Amniotic stem cell (primary cell): ENCODE data around the gene TBXAS1.

Experiments
- DNase-seq: peaks from one replicate; lab custom pipeline; 2025; lab: John Stamatoyannopoulos, UW

TBXAS1 gene

DNA sequence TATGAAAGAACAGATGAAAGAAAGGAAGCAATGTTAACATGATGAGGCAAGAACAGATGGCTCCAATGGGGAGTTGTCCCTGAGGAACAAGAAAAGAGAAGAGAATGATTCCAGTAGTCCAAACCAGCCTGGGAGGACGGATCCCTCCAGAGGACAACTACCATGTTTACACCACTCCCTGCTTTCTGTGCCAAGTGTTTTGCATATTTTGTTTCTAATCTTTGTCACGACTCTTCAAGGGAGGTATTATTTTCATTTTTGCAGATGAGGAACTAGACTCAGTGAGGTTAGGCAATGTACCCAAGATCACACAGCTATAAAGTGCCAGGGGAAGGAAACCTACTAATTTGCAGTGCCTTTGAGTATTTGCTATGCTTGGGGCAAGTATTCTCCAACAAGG is 117.5 kb downstream of the TBXAS1 start:
- no peak for DNase-seq

DNA sequence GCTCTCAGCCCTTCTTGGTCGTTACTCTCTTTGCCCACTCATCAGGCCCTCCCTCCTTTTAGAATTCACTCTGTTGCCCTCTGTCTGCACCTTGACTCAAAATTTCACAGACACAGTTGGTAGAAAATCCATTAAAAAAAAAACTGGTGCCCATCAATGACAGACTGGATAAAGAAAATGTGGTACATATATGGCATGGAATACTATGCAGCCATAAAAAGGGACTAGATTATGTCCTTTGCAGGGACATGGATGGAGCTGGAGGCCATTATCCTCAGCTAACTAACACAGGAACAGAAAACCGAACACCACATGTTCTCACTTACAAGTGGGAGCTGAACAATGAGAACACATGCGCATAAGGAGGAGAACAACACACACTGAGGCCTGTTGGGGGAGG is 118.0 kb downstream of the TBXAS1 start:
- DNase-seq: no peak

DNA sequence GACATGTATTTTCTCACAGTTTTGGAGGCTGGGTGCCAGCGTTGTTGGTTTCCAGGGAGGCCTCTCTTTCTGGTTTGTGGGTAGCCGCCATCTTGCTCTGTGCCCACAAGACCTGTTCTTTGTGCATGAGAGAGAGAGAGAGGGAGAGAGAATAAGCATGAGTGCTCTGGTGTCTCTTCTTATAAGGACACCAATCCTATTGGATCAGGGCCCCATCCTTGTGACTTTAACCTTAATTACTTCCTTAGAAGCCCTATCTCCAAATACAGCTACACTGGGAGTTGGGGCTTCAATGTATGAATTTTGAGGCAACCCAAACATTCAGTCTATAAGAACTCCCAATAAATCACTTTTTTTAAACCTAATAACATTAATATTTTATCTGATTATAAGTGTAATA is 119.1 kb downstream of the TBXAS1 start:
- DNase-seq: no peak

DNA sequence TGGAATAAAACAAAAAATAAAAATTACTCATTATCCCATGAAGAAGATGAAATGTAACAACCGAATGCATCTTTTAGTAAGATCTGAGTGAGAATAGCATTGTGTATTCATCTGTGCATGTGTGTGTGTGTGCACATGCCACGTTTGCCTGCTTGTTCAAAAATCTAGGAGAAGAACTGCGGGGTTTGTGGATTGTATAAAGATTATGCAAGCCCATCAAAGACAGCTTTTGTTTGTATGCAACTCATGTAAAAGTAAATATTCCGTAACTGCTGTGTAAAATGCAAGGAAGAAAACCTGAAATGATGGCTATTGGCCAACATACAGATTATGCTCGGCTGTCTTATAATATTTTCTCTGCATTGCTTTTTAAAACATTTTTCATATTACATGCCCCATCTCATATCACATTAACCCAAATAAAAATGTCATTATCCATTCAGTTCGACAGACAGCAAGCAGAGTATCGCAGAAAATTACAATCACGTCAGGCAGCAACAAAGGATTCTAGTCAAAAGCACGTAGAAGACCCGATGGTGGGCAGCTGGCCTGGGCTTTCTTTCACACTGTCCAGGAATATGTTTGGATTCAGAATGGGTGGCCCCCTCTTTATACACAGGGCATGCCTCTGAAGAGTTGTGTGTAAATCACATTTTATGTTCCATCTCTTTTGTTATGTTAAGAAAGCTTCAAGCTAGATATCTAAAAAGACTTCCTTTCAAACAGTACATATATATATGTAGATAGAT is 119.7 kb downstream of the TBXAS1 start:
- no peak for DNase-seq

DNA sequence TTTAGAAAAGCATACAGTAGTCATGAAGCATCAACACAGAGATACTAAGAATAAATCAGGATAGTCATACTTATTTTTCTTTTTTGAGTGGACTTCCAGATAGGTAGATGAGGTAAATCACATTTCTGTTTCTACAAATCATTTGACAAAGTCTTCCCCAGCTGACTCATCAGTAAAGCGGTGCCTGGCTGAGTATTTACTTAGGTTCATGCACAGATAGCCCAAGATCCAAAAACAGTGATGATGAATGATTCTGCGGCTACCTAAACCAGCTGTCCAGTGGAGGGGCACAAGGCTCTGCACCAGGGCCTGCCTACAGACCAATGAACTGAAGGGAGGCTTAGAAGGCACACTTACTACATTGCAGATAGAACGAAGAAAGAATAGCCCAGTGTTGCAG is 120.6 kb downstream of the TBXAS1 start:
- no peak for DNase-seq

DNA sequence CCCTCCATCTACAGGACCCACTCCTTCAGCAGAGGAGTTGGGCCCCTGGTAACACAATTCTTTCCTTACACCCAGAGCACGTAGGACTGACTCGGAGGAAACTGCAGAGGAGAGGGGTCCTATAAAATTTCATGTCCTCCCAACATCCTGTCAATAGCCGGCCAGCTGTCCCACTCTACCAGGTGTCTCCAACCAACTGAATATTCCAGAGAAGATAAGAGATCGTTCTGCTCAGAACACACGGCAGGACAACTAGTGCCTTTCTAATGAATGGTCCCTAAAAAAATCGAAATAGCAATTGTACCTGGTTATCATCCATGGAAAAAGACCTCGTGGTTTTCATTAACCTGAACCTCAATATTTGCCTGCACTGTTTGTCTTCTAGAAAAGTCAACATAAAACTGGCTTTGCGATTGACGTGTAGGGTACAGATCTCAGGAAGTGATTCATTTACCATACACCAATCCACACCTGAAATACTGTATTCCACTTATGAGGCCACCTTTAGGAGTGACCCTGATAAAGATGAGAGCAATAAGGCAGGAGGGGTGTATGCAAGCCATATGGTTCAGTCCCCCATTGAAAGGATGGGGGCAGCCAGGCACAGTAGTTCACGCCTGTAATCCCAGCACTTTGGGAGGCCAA is 121.9 kb downstream of the TBXAS1 start:
- no peak for DNase-seq

DNA sequence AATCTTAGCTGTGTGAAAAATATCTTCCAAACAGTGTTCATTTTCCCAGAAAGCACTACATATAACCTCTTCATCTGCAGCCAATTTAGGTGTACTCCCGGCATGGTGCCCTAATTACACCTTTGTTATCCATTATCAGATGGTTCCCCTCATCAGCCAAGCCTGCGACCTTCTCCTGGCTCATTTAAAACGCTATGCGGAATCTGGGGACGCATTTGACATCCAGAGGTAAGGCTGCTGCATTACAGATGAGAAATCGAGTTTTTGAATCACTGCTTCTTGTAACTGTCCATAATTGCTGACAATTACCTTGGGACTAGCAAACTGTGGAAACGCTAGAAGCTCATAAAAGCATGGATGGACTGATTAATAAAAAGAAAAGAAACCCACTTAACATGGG is 124.2 kb downstream of the TBXAS1 start:
- DNase-seq: no peak

DNA sequence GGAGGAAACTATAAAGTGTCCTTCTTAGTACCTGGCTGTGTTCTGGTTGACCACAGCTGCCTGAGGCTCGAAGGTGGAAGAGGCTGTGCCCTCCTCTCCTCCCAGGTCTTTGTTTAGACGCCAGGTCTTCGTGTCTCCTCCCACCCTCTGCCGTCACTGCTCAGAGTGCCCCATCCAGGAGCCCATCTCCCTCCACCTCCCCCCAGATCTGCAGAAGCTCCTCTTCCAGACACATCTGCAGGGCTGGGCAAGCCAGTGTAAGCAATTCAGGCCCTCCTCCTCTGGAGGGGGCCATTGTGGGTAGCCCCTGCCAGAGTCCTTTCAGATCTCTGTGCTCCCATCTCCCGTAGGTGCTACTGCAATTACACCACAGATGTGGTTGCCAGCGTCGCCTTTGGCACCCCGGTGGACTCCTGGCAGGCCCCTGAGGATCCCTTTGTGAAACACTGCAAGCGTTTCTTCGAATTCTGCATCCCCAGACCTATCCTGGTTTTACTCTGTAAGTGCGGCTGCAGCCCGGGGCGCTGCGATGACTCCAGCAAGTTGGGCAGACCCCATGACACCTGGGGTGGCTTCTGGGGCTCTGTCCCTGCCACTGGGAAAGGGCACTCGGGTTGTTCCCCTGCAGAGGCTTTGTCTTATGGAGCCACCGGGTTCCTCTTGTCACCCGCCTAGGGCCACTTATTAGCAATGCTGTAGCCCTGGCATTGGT is 126.2 kb downstream of the TBXAS1 start:
- no peak for DNase-seq

DNA sequence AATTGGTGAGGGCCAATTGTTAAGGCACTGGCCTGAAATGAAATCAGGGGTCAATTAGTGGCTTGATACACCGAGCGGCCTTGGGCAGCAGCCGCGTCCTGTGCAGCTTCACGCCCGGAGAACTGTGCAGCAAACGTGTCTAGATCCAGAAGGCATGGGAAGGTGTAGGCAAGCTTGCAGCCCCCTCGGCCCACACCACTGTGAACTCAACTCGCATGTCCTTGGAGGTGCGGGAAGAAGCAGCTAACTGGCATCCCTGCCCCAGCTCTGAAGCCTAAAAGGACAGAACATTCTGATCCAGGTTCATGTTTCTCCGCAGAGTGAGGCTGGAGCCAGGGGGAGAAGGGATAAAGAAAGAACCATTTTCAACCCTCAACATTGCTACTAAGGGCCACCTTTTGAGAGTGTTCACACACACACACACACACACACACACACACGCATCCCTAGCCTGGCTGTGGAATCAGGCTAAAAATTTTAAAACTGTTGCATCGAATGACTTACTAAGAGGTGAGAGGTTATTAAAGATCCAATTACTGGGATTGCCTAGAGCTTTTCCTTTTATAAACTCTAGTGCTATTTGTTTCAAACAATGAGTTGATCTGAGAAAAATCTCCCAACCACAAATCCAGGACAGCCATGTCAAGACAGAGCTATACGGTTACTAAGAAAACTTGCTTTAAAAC is 129.7 kb downstream of the TBXAS1 start:
- no peak for DNase-seq

DNA sequence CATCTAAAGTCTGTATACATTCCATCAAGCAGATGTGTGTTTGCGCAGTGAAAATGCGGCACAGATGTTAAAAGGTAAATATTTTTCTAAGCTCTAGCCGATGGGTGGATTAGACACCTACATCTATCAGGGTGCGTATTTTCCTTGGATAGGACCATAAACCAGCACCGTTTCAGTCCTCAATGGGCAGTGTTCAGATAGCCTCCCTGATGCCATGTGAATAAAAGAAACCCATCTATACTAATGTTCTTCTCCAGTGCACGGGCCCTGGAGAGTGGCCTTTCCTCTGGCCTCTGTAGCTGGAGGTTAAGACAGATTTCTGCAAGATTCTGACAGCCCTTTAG is 130.2 kb downstream of the TBXAS1 start:
- DNase-seq: no peak

DNA sequence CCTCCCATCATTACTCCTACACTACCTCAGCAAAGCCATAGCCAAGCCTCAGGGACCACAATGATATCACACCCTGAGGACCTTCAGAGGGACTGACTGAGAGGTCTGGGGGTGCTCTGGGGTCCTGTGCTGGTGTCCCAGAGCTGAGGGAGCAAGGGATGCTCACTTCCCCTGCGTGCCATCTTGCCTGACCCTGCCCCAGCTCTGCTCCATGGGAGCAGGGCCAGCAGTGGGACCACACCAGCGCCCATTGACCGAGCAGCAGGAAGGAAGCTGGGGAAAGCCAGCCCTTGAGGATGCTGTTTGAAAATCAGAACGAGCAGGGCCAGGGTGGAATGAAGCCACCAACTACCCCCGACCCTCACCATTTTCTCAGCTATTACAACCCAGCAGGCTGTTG is 130.7 kb downstream of the TBXAS1 start:
- no peak for DNase-seq

DNA sequence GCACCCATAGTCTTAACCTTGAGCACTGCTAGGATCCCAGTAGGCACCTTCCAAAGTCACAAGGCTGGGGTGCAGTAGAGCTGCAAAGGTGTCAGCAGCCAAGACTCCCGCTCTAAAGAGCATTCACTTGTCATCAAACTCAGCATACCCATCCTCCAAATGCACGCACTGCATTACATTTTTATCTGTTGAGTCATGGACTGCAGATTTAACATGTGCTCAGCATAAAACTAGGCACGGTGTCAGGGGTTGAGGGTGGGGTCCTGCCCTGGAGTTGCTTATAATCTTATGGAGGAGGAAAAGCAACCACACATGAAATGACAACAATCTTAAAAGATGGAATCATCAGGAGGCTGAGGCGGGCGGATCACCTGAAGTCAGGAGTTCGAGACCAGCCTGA is 131.1 kb downstream of the TBXAS1 start:
- no peak for DNase-seq

DNA sequence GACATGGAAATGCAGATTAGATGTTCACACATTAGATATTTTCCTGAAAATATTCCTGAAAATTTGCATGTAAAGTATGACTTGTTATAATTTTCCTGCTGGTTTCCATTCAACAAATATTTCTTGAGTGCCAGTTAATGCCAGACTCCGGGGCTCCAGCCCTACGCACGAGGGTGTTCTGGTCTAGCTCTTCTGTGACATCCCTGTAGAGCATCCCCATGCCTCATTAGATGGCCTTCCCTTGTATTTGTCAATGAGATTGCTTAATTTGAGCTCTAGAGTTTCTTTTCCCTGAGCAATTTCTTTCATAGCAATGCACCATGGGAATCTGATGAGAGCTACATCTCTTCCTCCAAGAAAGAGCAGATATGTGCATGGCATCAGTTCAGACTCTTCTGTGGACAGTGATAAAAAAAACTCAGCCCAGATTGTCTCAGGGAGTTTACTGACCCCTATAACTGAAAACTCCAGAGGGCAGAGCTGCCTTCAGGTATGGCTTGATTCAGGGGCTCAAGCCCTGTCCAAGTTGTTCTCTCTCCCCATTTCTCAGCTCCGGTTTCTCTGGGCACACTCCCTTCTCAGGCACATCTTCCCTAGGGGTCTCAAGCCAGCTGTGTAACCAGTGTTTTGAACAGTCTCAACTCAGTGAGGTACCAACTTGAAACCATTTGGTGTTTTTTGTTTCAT is 137.0 kb downstream of the TBXAS1 start:
- DNase-seq: no peak

DNA sequence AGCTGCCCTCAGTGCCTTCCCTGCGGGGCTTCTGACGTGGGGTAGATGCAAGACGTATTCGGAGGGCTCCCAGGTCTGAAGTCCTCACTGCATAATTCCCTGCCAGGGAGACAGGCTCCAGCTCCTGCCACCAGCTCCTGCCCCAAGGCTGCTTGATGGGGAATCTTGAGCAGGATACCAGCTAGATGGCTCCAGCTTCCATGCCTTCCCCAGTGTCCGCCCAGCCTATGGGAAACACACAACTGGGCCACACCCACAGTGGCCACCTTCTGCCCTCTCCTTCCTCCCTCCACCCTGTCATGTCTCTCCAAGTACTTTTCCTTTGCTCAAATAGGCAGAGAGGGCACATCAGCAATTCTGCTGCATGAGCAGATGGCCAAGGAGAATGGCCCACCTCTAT is 137.9 kb downstream of the TBXAS1 start:
- DNase-seq: no peak

DNA sequence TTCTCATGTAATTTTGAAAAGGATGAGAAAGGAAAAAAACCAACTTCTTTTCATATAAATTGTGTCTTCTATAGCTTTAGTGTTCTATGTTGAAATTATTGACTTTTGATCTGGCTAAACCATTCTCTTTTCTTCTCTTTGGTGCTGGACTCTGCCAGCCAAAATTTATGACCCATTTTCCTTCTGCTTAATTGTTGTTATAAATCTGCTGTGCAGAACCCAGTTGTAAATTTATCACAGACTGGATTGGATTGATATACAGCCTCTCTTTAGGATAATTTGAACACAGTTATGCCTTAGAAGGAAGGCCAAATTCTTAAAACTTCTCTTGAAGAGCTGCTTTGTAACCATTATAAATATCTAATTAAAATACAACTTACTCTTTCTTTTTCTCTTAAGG is 139.9 kb downstream of the TBXAS1 start:
- DNase-seq: no peak

DNA sequence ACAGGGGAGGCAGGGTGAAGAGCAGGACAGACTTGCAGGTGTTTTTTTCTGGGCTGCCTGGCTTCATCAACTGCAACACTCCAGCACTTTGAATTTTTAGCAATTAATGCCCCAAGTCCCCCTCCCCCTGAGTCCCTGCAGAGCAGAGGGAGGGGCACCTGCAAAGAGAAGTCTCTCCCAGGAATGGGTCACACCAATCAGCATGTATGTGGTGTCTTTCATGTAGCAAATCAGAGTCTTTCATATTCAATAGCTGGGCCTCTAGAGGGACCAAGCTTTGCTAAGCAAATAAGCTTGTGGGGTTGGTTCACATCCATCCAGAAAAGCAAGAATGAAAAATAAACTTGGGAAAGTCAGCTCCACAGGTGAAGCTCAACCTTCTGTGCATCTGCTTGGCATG is 143.0 kb downstream of the TBXAS1 start:
- no peak for DNase-seq

DNA sequence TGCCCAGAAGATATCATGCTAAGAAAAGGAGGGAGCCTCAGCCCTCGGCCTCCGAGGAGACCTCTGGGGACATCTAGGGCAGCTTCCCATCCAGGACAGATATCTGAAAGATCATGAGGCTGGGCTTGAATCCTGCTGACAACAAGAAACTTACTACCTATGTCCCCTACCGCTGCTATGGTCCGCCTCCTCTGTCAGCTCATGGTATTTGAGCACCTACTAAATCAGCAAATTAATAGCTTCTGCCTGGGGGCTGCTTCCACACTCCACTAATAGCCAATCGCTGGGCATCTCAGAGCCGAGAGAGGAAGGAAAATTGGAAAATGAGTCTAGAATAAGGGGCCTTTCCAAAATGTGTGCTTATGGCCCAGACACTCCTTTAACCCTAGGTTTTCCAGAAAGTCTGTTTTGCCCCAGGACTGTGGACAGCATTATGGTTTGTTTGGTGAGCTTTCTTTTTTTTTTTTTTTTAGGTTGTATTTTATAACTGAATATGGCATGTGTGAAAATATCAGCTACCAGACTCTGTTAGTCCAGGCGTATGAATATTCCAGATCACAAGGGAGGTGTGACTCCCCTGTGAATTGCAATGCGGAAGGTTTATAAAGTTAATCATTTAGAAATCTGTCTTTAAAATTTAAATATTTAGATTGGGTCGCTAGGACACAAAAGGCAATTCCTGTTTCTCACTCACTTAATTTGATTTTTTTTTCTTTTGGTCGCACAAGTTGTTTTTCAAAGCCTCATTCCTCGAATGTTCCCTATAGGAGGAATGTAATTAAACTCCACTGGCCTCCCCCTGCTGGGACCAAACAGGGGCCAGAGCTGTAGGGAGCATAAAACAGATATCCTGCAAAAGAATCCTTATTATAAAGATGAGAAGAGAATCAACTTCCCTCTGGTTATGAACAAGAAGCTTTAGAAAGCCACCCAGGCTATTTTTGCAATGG is 144.3 kb downstream of the TBXAS1 start:
- no peak for DNase-seq

DNA sequence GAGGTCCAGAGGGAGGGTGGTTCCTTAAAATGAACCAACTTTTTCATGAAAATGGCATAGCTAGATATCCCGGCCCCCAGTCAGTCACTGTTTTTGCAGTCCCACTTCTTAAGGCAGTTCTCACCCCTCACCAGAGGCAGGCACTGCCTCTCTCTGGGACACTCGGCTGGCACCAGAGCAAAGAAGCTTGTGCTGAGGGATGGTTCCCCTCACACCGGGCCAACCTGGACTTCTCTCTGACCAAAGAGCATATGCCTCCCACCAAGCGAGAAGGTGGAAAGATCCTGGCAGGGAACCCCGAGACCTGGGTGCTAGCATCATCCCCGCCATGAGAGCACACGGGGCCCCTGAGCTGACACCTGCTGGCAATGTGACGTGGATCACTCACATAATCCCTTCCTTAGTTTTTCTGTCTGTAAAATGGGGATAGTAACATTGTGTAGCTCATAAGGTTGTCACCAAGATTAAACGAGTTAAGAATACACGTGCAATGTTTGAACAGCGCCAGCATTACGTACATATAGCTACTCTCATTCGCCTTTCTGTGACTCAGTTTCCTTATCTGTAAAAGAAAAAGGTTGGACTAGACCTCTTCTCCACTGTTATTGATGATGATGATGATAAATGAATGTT is 145.2 kb downstream of the TBXAS1 start:
- DNase-seq: no peak

DNA sequence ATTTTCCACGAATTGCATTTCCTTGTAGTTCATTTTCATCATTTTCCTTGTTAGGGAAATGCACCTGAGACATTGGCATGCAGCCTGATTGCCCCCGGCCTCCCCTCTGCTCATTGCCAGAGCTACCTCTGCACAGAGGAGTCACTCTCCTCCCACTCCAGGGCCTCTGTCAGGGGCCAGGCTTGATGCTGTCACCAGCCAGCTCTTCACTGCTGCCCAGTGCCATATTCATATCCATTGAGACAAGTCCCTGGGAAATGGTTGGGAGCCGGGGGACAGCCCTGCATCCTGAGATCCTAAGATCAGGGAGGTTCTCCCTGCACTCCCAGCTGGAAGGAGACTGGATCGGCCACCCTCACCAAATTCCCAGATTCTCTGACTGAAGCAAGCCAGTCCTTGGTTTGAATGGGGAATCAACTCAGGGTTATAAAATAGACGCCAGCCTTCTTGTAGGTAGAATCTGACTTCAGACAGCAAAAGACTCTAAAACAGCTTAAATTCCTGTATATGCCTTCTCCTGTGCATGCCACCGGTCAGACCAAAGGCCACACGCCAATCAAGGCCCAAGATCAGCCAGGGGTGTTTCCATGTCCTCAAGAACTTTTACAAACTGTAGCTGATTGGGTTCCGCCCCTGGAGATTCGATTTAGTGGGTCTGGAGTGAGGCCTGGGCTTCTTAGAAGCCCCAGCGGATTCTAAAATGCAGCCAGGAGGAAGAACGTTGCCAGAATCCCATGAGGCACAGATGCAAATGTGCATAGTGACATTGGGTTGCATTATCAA is 147.2 kb downstream of the TBXAS1 start:
- DNase-seq: no peak
